HG03280 (cell line): ENCODE data around the gene TARDBP.
"Not testable (repeated sequence)": the region's sequence is repeated elsewhere in the genome, so short reads cannot be mapped to it uniquely, and the experiment has no call there.

Source experiments
- ATAC-seq: cut with Tn5 transposase; IDR thresholded peaks from one replicate; pipeline ENCODE4 v1.9.1; 2021; ENCODE audit warnings: mild to moderate bottlenecking, moderate library complexity; ENCODE audit not compliant: unreplicated experiment

TARDBP gene

GRCh38 chr1:11042065-11042464 lies 29.6 kb downstream of the TARDBP start:
- no peak for ATAC-seq

GRCh38 chr1:11042995-11043874 lies 30.8 kb downstream of the TARDBP start:
- ATAC-seq: no peak

GRCh38 chr1:11044086-11044848 lies 31.8 kb downstream of the TARDBP start:
- no peak for ATAC-seq

- ATAC-seq: no peak
These were observed 32.5 kb downstream of the TARDBP start for GRCh38 chr1:11044849-11045427.

- no peak for ATAC-seq
These were observed 33.2 kb downstream of the TARDBP start for GRCh38 chr1:11045428-11046269.

GRCh38 chr1:11046270-11046566 lies 33.8 kb downstream of the TARDBP start:
- ATAC-seq: no peak

GRCh38 chr1:11046625-11047365 lies 34.3 kb downstream of the TARDBP start, which contains the start of gene MASP2:
MASP2 (minus strand) TSS chr1:11047239; CDS start chr1:11047207, 32 bp downstream.
- ATAC-seq: no peak

- ATAC-seq: not testable (repeated sequence)
These were observed 38.7 kb downstream of the TARDBP start for GRCh38 chr1:11051121-11051520.

GRCh38 chr1:11051781-11052511 lies 39.5 kb downstream of the TARDBP start:
- ATAC-seq: no peak

GRCh38 chr1:11052839-11053757 lies 40.6 kb downstream of the TARDBP start:
- ATAC-seq: no peak

GRCh38 chr1:11053758-11054137 lies 41.3 kb downstream of the TARDBP start:
- no peak for ATAC-seq

GRCh38 chr1:11054181-11054580 lies 41.7 kb downstream of the TARDBP start:
- ATAC-seq: no peak

- no peak for ATAC-seq
These were observed 42.2 kb downstream of the TARDBP start for GRCh38 chr1:11054666-11055065.

GRCh38 chr1:11055676-11056075 lies 43.2 kb downstream of the TARDBP start:
- no peak for ATAC-seq

- ATAC-seq: no peak
These were observed 44.0 kb downstream of the TARDBP start for GRCh38 chr1:11056504-11056903.

- ATAC-seq: no peak
These were observed 45.0 kb downstream of the TARDBP start for GRCh38 chr1:11057477-11057876.

- no peak for ATAC-seq
These were observed 45.6 kb downstream of the TARDBP start for GRCh38 chr1:11058026-11058425.

- ATAC-seq: no peak
These were observed 46.2 kb downstream of the TARDBP start for GRCh38 chr1:11058595-11059154.
